GM19035 (cell line): Measurements from ENCODE around the gene AGXT.

Experiments
- ATAC-seq: cut with Tn5 transposase; IDR thresholded peaks from one replicate; pipeline ENCODE4 v1.9.1; 2021; ENCODE audit not compliant: unreplicated experiment

The AGXT gene

GRCh38 chr2:240896871-240897692 is 28.5 kb downstream of the AGXT start:
- no peak for ATAC-seq

GRCh38 chr2:240898108-240898730 is 29.6 kb downstream of the AGXT start:
- no peak for ATAC-seq

- ATAC-seq, result no peak
Measured at GRCh38 chr2:240898731-240899467, 30.3 kb downstream of the AGXT start.

- no peak for ATAC-seq
Measured at GRCh38 chr2:240899468-240899865, 30.8 kb downstream of the AGXT start.

- no peak for ATAC-seq
Measured at GRCh38 chr2:240900141-240900860, 31.7 kb downstream of the AGXT start.

GRCh38 chr2:240901986-240902614 is 33.5 kb downstream of the AGXT start:
- no peak for ATAC-seq

GRCh38 chr2:240902615-240903041 is 34.0 kb downstream of the AGXT start:
- no peak for ATAC-seq

- no peak for ATAC-seq
Measured at GRCh38 chr2:240903191-240904060, 34.8 kb downstream of the AGXT start.

- ATAC-seq, result no peak
Measured at GRCh38 chr2:240904216-240905175, 35.9 kb downstream of the AGXT start.

GRCh38 chr2:240905176-240905781 is 36.7 kb downstream of the AGXT start:
- no peak for ATAC-seq

- no peak for ATAC-seq
Measured at GRCh38 chr2:240906141-240906910, 37.7 kb downstream of the AGXT start, which contains the start of gene CROCC2. Gene CROCC2, plus strand, starts transcription at chr2:240906336. Its CDS starts 178 bp downstream, at chr2:240906514.

GRCh38 chr2:240906911-240907590 is 38.4 kb downstream of the AGXT start:
- no peak for ATAC-seq

- ATAC-seq, result no peak
Measured at GRCh38 chr2:240909216-240909974, 40.8 kb downstream of the AGXT start.

- no peak for ATAC-seq
Measured at GRCh38 chr2:240911641-240912265, 43.1 kb downstream of the AGXT start.
